ENCODE measurements around the gene GNAT2.

GRCh38 chr1:109598156-109598555 lies 21.3 kb downstream of the GNAT2 start:
- no peak for TF ChIP-seq CTCF (IDR thresholded peaks at IDR 0.05)
- no peak for TF ChIP-seq POLR2A (IDR thresholded peaks at IDR 0.05)
- no peak for TF ChIP-seq POLR2AphosphoS5 (IDR thresholded peaks at IDR 0.05)
